ENCODE results near the gene GRIK4.

GRIK4 gene

DNA sequence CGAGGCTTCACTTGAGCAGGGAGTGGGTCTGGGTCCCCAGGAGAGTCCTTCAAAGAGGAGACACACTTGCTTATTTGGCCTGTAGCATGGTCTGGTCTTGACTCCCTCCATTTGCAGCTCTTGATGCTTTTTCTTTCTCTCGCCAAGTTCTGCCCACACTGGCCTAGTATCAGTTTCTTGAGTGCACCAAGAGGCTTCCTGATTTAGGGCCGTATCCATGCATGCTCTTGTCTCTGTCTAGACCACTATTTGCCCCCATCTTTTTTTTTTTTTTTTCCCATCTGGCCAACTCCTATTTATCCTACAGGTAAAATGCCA is 170.7 kb downstream of the GRIK4 start:
- no peak for DNase-seq

DNA sequence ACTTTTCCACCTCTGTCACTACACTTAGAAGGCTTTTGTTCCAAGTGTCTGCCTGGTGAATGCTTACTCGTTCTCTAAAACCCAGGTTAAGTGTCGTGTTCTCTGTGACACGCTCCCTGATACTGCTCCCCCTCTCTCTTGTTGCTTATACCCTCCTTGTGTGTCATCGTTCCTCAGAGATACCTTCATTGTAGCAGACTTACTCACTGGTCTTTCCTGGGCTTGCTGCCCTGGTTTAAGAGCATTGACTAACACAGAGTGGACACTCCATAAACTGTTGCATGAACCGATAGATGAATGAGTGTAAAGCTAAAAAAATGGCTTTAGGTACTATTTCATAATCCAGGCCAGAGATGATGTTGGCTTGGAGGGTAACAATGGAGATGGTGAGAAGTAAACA is 171.3 kb downstream of the GRIK4 start:
- peak; percentile 44 for DNase-seq

DNA sequence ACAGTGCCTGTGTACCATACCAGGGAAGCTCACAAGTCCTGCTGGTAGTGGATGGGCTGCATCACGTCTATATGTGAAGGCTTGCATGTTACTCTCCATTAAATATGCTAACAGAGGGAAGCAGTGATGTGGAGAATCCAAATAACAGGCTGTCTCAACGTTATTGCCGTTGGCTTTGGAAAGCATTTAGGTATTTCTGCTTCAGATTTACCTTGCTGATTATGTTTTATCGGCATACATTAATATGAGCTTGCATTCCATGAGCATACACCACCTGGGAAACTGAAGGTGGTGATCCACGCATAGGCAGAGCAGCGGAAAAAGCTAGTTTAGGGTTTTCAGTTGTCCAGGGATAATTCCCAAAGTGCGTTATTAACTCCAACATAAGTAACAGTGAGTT is 175.0 kb downstream of the GRIK4 start:
- DNase-seq: no peak

DNA sequence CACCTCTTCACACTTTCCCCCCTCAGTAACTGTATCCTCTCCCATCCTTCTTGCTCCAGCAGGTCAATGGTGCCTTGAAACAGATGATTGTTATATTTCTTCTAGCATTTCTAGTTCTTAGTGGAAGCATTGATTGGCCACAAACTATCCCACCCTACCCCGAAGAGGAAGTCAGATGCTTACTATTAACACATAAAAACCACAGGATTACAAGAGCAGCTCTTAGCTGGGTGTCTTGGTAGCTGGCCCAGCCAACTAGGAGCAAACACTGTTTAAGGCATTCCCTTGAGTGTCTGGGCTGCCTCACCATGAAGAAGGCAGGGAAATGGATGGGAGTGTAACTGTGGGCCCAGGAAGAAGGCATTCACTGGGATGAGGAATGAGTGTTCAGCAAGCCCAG is 176.6 kb downstream of the GRIK4 start:
- no peak for DNase-seq

DNA sequence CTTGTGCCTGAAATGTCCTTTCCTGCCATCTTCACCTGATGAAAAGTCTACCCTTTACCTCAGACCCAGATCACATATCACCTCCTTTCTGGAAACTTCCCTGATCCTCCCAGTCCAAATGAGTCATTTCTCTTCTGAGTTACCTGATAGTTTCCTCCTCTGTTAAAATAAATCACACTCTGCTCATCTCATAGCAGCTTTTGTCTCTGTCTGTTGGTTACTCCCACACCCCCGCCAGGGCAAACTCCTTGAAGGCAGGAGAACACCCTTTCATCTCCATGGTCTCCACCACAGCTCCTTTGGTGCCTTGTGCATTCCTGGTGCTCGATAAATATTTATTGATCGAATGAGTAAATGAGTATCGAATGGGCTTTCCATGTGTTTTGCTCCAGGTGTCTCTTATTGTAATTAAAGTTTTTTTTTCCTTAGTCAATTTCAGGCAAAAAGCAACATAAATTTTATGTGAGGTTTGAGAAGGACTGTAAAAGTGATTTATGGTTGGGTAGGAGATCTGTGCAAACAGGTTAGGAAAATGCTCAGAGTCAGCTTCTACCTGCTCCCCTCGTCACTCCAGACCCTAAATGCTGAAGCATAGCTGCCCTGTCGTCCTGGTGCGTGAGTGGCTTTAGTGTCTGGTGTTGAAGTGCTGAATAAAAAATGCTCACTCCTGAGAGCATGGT is 178.2 kb downstream of the GRIK4 start:
- no peak for DNase-seq

DNA sequence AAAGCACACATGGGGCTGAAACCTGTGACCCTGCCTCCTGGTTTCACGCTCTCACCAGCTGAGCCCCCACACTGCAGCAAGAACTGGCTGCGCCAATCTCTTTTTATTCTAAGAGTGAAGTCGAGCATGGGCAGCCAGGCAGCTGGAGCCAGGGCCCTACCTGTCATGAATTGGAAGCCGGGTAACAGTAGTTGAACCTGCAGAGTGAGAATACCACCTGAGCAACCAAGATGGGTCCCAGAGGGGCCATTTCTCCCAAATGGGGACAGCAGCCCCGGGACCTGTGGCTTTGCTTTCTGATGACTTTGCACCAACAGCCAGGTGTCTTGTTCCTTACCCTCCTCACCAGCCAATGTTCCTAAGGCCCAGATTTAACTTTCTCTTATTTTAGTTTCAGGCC is 178.9 kb downstream of the GRIK4 start:
- no peak for DNase-seq

DNA sequence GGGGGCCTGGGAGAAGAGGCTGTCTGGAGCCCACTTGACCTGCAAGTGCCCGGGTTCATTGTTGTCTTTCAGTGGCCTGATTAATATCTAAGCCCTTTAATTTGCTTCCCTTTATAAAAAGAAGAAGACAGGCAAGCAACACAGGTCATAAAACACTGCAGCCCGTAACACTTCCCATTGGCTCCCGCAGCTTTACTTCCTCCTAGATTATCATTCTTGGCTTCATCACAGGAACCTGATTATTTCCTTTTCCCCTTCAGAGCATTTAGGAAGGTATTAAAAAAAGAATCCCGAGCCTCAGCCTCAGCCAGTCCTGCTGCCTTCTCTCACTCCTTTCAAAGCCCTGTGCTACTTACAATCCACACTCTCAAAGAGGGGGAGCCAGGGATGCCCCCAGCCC is 183.2 kb downstream of the GRIK4 start:
- no peak for DNase-seq

DNA sequence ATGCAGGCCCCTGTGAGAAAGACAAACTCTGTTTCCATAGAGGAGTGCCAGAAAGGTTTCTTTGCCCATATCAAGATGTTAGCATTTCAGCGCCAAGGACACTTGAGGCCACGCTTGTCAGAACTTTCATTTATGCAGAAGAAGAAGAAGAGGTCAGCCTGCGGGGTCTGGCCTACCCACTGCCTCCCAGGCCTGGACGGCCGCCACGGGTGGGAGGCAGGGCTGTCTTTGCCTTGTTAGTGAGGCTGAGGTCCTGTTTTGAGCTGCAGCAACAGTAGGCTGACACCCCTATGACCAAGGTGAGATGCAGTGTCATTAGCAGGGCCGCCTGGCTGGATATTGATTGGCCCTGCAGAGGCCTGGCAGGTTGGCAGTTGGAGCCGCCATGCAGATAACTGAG is 183.9 kb downstream of the GRIK4 start:
- no peak for DNase-seq

DNA sequence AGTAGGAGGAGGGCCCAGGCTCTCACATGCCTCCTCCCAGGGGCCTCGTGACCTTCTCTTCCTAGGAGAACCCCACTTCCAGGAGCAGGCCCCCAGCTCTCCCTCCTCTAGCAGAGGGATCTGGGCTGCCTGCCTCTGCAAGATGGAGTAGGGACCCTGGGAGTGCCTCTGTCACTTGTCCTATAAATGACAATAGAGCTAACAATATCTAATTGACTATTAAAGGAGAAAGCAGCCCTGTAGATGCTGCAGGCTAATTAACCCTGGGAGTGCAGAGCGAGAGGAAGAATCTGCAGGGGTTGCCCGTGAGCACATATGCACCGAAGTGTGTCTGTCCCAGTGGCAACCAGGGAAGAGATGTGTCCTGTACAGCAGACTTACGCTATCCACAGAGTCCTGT is 184.4 kb downstream of the GRIK4 start:
- no peak for DNase-seq

DNA sequence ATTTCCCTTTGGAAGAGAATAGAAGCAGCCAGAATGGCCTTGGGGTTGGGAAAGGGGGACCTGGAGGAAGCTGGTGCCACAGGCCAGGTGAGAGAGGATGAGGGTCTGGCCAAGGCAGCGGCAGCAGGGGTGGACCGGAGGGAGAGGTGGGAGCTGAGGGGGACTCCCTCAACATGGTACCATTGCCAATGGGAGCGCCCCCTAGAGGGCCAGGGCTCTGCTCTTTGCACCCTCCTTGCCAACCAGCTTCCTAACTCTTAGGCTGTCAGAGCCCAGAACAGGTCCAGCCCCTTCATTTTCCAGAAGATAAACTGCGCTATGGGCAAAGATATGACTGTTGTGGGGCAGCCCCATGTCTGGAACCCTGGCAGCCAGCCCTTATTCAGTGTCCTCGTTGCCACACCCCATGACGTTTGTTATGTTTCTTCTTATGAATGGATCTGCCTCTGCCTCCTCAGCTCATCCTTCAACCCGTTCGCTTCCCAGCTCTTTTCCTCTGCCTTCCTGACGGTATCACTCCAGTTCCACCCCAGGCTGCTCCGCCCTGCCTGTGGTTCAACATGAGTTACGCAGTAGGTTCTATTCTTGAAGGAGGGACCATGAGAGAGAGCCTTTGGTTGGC is 185.2 kb downstream of the GRIK4 start:
- DNase-seq: no peak

DNA sequence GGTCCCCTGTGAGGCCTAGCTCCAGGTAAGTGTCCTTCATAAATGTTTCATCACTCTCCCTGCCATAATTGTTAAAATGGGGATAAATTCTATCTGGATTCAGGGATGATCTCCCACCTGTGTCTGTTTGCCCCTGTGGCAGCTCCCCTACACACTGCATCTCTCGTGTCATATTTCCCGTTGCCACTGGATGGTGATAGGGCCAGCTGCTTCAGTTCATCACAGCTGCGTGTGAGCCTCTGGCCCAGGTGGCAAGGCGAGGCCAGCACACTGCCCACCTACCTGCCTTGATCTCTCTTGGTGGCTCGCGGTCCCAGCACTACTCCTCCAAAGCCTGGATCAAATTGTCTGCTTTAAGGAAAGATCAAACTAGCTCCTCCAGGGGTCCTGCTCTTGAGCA is 187.4 kb downstream of the GRIK4 start:
- DNase-seq: no peak

DNA sequence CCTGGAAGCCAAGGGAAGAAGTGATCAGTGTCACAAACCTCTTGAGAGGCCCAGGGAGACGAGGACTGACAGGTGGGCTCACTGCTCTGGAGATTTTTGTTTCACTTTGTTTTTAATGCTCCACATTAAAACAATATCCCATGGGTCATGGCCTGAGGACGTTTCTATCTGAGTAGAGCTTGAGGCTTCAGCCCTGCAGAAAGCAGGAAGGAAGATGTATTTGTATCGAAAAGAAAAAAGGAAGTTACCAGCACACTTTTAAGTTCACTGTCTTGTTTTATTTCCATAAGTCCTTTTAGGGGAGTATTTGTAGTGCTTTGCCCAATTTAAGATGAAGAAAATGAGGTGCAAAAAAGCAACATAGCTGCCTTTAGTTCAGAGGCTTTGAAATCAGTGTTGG is 191.1 kb downstream of the GRIK4 start:
- no peak for DNase-seq

DNA sequence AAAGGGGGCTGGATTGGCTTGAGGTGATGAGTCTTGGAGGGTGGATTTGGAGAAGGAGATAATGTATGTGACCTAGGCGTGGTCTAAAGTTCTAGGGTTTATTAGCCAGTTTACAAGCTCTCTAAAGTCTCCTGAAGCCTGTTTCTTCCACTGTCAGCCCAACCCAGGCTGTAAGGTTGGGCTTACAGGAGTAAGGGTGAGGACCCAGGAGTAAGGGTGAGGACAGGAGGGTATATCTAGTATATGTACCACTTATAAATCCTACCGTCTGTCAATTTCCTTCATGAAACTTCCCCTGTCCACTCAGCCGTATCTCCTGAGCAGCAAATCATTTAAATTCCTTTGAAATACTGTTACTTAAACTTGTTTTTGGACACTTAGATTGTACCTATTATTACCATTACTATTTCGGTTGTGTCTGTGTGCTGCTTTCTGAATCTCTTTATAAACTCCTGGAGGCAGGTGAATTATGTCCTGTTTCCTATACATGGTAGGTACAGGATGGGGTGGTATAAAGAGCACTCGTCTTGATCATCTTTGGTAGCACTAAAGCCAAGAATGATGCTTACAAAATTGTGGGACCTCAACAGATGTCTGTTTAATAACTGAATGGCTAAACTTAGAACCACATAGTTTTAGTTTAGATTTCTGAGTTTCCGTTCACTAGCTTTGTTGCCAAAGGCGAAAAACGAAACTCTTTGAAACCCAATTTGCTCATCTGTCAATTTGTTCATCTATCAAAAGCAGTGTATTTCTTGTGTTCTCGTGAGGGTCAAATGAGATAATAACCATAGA is 192.0 kb downstream of the GRIK4 start:
- no peak for DNase-seq

DNA sequence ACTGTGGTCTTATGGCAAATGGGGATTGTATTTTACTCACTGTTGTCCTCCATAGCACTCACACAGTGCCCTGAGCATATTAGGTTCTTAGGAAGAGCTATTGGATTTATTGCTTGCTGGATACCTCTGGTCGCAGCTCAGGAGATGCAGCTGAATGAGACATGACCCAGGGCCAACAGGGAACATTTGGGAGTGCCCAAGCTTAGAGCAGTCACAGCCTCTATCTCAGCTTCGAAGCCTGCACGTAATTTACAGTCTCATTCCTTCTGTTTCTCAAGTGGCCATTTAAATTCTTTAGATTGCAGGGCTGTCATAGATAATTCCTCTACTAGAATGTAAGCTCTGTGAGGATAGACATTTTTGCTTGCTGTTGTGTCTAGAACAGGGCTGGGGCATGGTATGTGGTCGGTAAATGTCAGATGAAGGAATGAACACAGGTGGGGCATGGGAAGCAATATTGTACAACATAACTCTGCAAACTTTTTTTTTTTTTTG is 192.8 kb downstream of the GRIK4 start:
- no peak for DNase-seq

DNA sequence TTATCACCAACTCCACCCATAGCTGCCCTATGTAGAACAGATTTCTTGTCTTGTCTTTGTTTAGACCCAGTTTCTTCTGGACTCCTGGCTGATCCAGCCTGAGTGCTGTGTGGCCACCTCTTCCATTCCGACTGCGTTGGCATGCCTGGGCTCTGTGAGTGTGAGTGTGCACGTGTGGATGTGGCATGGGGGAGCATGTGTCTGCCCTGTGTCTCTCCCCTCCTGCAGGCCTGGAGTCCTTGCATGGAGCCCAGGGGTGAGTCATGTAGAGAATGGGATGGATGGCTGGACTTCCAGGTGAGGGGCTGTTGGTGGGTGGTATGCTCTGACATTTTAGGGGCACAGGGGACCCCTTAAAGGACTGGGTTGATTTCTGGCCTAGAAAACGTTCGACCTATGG is 194.7 kb downstream of the GRIK4 start:
- no peak for DNase-seq

DNA sequence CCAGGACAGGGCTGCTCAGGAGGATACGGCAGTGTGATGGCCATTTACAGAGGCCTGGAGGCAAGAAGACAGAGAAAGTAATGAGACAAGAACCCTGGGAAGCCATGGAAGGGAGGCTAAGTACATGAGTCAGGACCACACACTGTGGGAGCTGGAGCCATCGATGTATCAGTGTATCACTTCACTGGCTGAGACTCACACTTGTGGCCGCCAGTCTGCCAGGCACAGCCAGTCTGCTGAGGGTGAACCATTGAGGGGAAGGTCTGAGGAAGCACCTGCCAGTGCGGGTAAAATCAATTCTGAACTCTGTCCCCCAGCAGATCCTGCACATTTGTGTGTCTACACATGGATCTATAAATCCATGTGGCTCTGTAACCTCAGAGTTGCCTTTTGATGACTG is 195.6 kb downstream of the GRIK4 start:
- no peak for DNase-seq

DNA sequence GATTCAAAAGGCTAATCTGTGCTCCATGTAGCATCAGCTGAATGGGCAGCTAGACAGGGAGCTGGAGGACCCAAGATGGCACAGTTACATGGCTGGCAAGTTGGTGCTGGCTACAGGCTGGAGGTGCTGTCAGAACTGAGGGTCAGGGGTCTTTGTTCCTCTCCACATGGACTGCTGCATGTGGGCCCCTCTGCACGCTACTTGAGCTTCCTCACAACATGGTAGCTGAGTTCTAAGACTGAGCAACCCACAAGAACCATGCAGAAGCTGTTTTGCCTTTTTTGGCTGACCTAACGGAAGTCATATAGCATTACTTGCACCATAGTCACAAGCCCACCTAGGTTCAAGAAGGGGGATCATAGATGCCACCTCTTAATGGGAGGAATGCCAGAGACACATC is 196.1 kb downstream of the GRIK4 start:
- DNase-seq: no peak

DNA sequence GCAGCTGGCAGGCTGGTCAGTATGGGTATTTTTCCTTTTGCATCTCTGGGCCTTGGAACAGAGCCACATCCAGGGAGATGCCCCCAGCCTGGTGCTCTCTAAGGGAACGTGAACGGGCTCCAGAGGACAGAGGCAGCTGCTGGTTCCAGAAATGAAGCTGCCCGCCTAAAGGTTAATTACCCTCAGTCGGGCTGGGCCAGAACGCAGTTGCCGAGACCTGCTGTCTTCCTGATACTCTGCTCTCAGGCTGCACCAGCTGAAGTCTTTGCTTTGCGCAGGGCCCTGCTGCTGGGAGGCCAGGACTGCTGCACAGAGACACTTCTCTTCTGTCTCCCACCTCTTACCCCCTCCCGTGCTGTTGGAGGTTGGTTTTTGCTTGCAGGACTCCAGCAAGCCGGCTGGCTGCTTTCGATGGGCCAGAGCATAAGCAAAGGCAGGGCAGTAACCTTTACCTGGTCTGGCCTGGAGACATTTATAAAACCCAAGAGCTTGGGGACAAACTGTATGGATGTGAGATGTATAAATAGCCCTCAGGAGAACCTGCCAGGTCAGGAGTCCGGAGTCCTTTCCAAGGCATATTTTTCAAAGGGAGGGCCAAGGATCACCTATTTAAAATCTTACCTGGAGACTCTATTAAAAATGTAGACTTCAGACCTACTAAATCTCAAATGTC is 197.1 kb downstream of the GRIK4 start:
- no peak for DNase-seq

DNA sequence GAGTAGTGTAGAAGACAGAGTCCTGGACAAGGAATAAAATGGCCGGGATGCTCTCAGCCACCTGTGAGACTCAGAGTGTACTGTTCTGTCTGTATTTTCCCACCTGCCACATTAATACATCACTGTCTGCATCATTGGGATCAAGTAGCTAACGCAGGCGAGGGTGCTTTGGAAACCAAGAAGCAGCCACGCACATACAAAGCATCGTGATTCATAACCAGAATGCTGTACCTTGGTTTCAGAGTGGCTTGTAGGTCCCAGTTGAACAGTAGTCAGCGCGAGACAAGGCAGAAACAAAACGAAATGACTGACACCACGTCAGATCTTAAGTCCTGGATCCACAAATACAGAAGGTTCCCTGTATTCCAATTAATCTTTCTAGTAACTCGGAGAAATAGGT is 198.3 kb downstream of the GRIK4 start:
- DNase-seq: no peak

DNA sequence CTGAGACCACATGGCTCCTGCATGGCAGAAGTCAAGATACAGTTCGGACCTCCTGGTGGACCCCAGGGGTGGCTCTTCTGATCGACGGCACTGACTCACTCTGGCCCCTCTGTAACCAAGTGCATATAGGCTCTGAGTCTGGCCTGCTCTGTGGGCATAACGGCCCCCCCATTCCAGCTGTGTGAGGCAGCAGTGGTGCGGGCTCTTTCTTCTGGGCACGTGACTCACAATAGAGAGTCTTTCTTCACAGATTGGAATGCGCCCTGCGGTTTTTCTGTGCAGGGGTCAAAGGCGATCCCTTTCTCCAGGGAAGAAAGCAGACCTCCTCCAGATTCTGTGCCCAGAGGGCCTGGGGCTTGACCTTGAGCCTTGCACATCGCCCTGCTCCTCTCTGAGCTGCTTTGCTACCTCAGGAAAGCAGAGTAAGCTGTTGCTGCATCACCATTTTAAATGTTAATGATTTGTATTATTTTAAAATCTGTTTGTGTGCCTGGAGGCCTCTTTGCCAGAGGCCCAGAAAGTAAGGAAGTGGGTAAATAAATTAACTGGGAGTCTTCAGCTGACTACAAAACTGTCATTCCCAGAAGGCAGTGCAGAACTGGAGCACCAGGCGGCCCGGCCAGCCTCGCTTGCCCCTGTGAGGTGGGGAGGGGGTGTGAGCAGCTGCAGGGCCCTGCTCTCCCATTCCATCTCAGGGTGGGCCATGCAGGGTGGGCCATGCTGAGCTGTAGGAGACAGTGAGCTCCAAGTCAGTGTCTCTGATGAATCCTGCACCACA is 199.0 kb downstream of the GRIK4 start:
- peak; percentile 90 for DNase-seq

DNA sequence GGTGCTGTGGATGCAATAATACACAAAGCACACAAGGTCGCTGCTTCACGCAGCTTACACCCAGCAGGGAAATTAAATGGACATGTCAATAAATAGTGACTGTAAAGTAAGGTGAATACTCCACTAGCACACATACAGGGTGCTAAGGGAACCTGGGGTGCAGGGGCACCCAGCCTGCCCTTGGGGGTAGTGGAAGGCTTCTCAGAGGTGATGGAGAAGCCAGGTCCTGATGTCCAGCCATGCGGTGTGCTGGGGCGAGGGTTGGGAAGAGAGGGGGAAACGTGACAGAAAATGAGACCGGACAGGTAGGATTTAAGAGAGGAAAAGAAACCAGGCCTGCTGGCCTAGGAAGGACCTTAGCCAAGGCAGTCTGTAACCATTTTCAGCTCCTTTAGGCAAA is 200.5 kb downstream of the GRIK4 start:
- no peak for DNase-seq

DNA sequence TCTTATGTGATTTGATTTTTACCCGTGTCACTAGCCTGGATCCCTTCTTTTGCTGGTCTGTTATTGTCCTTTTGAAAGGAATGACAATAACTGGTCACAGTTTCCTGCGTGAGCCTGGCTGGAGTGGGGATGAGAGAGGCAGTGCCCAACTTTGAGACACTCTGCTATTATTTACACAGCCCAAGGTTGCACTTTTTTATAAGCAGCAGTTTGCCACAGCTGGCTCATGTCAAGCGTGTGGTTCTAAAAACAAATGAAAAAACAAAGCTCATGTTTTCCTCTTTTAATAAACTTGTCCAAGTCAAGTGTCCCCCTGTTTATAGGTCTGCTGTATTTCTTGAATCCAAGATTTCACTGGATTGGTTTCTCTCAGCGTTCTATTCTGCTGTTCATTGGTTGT is 201.3 kb downstream of the GRIK4 start:
- no peak for DNase-seq

DNA sequence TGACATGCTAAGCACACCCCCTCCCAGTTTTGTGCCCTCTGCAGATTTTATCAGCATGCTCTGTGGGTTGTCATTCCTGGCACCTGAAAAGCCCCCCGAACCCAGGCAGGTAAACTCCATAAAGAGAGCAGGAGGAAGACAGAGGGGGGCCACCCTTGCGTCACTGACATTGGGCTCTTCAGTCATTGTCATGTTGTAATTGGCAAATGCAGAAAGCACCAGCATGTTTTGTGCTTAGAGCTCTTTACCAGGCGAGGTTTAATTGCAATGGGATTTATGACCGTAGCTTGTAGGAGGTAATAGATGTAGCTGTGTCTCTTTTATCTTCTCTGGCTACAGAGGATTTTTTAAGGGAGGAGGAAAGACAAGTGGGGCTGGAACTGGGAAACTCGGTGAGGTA is 201.7 kb downstream of the GRIK4 start:
- no peak for DNase-seq

Data from HCEC 1CT (cell line).